Fibroblast of pulmonary artery (primary cell): ENCODE measurements around the gene HAUS5.

Experiments used
- DNase-seq: peaks from one replicate; pipeline ENCODE4 v3.0.0-alpha.2; 2010; ENCODE audit warnings: low read depth
- H3K4me3 ChIP-seq: replicated peaks from 2 replicates; pipeline ENCODE4 v1.5.1; 2011; ENCODE audit warnings: low read depth, mild to moderate bottlenecking, control low read depth, low read length, moderate library complexity
- CTCF ChIP-seq: IDR thresholded peaks from 2 replicates; pipeline ENCODE4 v1.5.1; 2011; ENCODE audit warnings: mild to moderate bottlenecking, control low read depth, low read length, inconsistent platforms; ENCODE audit errors: missing control alignments

HAUS5 gene

GRCh38 chr19:35642312-35642711, 29.8 kb downstream of the HAUS5 start:
- DNase-seq, result no peak
- no peak for TF ChIP-seq CTCF
- H3K4me3 ChIP-seq, result no peak overlapping the region

- no peak for DNase-seq
- H3K4me3 ChIP-seq, result peak overlapping the region; percentile 60
- no peak for TF ChIP-seq CTCF
Observed at GRCh38 chr19:35642798-35643254, 30.3 kb downstream of the HAUS5 start.

GRCh38 chr19:35643255-35644205, 31.0 kb downstream of the HAUS5 start:
- DNase-seq, result peak; percentile 79
- H3K4me3 ChIP-seq, result peak overlapping the region; percentile 60
- TF ChIP-seq CTCF, result no peak

GRCh38 chr19:35644206-35644986, 31.9 kb downstream of the HAUS5 start:
- DNase-seq, result peak; percentile 94
- peak overlapping the region; percentile 60 for H3K4me3 ChIP-seq
- TF ChIP-seq CTCF, result no peak

- H3K4me3 ChIP-seq, result peak overlapping the region; percentile 60
- no peak for TF ChIP-seq CTCF
- peak; percentile 49 for DNase-seq
Observed at GRCh38 chr19:35644987-35645679, 32.6 kb downstream of the HAUS5 start.

GRCh38 chr19:35645680-35646511, 33.4 kb downstream of the HAUS5 start:
- no peak overlapping the region for H3K4me3 ChIP-seq
- TF ChIP-seq CTCF, result no peak
- DNase-seq, result no peak
